Measurements from ENCODE around the gene ENAH. TPM values are rescaled to one million over a fixed set of nuclear protein-coding genes. Genes with fewer than 3 reads are reported as not detected.

ENAH gene
- total and polyA plus RNA-seq, 2 donors (not counting 1 experiment from before 2014, with no cell fraction given): 85.0 to 210 TPM

DNA sequence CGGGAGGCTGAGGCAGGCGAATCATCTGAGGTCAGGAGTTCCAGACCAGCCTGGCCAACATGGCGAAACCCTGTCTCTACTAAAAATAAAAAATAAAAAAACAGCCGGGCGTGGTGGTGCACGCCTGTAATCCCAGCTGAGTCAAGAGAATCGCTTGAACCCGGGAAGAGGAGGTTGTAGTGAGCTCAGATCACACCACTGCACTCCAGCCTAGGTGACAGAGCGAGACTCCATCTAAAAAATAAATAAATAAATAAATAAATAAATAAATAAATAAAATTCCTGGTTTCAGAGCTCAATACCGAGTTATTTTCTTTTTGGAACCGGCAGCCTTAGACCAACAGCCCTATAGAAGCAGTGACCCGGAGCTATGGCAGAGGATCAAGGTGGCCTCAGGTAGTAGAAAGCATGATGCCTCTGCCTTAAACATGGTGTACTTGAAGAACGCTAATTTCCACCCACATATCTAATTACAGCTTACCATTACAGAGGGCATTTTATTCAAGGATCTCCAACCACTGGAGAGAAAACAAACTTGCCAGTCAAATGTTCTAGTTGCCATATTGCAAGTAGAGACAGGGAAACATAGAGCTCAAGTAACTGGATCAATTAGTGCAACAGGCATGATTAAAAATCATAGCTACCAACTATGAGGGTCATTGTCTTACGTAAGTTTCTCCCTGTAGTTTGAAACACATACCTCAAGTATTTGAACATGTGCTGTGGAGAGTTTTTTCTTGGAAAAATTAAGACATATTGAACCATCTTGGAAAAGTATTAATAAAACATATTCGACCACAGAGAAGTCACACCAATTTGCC is 2.0 kb upstream of the ENAH start:
- no peak for DNase-seq (ENCODE audit: low read depth in 2 of 2)
- Histone ChIP-seq H3K36me3 (ENCODE audit: control insufficient read depth, insufficient read depth, low read length) (no peaks in the 10 kb centered on the region), H3K9ac (ENCODE audit: insufficient read depth, low read length) (no peak overlapping the region), H3K4me1 (ENCODE audit: control insufficient read depth, extremely low read depth, insufficient read depth, low read length) (peaks cover 21% of the 10 kb centered on the region), H3K4me2 (ENCODE audit: extremely low read depth, insufficient read depth, low read length) (peak overlapping the region; percentile 96), H3K9me3 (ENCODE audit: control insufficient read depth, insufficient read depth, low read depth, low read length) (no peaks in the 10 kb centered on the region), H3K4me3 (replicated peaks in 1 of 4; ENCODE audit: control extremely low read depth in 1 of 4, insufficient read depth in 1 of 4, low read depth in 3 of 4, low read length in 4 of 4) (peak overlapping the region in 3 of 4 experiments; percentile 19 to 64 (median 26)), H2AFZ (ENCODE audit: low read length) (no peak overlapping the region), H3K79me2 (ENCODE audit: control insufficient read depth, insufficient read depth, low read length) (peaks cover 29% of the 10 kb centered on the region), H3K27ac (ENCODE audit: insufficient read depth, low read length) (peak overlapping the region; percentile 99), H4K20me1 (ENCODE audit: control insufficient read depth, extremely low read depth, insufficient read depth, low read length) (no peaks in the 10 kb centered on the region), H3K27me3 (ENCODE audit: control insufficient read depth, insufficient read depth, low read length) (no peaks in the 10 kb centered on the region)
- no peak for TF ChIP-seq EZH2 (IDR thresholded peaks at IDR 0.05; ENCODE audit: low read length, missing control alignments)
- no peak for TF ChIP-seq CTCF (conservative IDR thresholded peaks at IDR 0.05 in 1 of 2, IDR thresholded peaks at IDR 0.05 in 1 of 2; ENCODE audit: low read depth in 1 of 2, low read length in 2 of 2)

DNA sequence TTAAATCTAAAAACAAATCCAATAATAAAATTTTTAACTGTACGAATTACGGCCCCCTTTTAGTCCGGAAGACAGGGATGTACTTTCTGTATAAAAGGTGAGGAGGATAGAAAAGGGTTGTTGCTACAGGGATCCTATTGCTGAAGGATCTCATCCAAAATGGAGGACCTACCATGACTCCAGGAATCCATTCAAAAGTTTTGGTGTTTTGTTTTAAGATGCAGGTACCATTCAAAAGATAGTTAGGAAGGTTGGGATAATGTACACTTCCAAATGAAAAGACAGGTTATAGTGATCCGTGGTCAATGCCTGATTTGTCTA is 1.3 kb upstream of the ENAH start:
- no peak overlapping the region for H3K9ac ChIP-seq (ENCODE audit: insufficient read depth, low read length)
- no peaks in the 10 kb centered on the region for H3K36me3 ChIP-seq (ENCODE audit: control insufficient read depth, insufficient read depth, low read length)
- peaks cover 36% of the 10 kb centered on the region for H3K79me2 ChIP-seq (ENCODE audit: control insufficient read depth, insufficient read depth, low read length)
- TF ChIP-seq CTCF (conservative IDR thresholded peaks at IDR 0.05 in 1 of 2, IDR thresholded peaks at IDR 0.05 in 1 of 2; ENCODE audit: low read depth in 1 of 2, low read length in 2 of 2): no peak
- TF ChIP-seq EZH2 (IDR thresholded peaks at IDR 0.05; ENCODE audit: low read length, missing control alignments): no peak
- no peaks in the 10 kb centered on the region for H3K9me3 ChIP-seq (ENCODE audit: control insufficient read depth, insufficient read depth, low read depth, low read length)
- peak overlapping the region in 3 of 4 experiments; percentile 63 to 93 (median 64) for H3K4me3 ChIP-seq (replicated peaks in 1 of 4; ENCODE audit: control extremely low read depth in 1 of 4, insufficient read depth in 1 of 4, low read depth in 3 of 4, low read length in 4 of 4)
- peak overlapping the region; percentile 99 for H3K27ac ChIP-seq (ENCODE audit: insufficient read depth, low read length)
- H3K4me1 ChIP-seq (ENCODE audit: control insufficient read depth, extremely low read depth, insufficient read depth, low read length): peaks cover 21% of the 10 kb centered on the region
- DNase-seq (ENCODE audit: low read depth in 2 of 2): no peak
- H2AFZ ChIP-seq (ENCODE audit: low read length): no peak overlapping the region
- H4K20me1 ChIP-seq (ENCODE audit: control insufficient read depth, extremely low read depth, insufficient read depth, low read length): no peaks in the 10 kb centered on the region
- H3K27me3 ChIP-seq (ENCODE audit: control insufficient read depth, insufficient read depth, low read length): no peaks in the 10 kb centered on the region
- peak overlapping the region; percentile 96 for H3K4me2 ChIP-seq (ENCODE audit: extremely low read depth, insufficient read depth, low read length)

GRCh38 chr1:225653463-225654276 is 747 bp upstream of the ENAH start:
- Histone ChIP-seq H3K79me2 (ENCODE audit: control insufficient read depth, insufficient read depth, low read length) (peaks cover 41% of the 10 kb centered on the region), H3K27me3 (ENCODE audit: control insufficient read depth, insufficient read depth, low read length) (no peaks in the 10 kb centered on the region), H3K4me1 (ENCODE audit: control insufficient read depth, extremely low read depth, insufficient read depth, low read length) (peaks cover 21% of the 10 kb centered on the region), H3K27ac (ENCODE audit: insufficient read depth, low read length) (peak overlapping the region; percentile 99), H3K4me3 (replicated peaks in 1 of 4; ENCODE audit: control extremely low read depth in 1 of 4, insufficient read depth in 1 of 4, low read depth in 3 of 4, low read length in 4 of 4) (peak overlapping the region; percentile 63 to 93 (median 72)), H3K4me2 (ENCODE audit: extremely low read depth, insufficient read depth, low read length) (peak overlapping the region; percentile 96), H3K36me3 (ENCODE audit: control insufficient read depth, insufficient read depth, low read length) (no peaks in the 10 kb centered on the region), H4K20me1 (ENCODE audit: control insufficient read depth, extremely low read depth, insufficient read depth, low read length) (no peaks in the 10 kb centered on the region), H3K9me3 (ENCODE audit: control insufficient read depth, insufficient read depth, low read depth, low read length) (no peaks in the 10 kb centered on the region), H3K9ac (ENCODE audit: insufficient read depth, low read length) (peak overlapping the region; percentile 98), H2AFZ (ENCODE audit: low read length) (peak overlapping the region; percentile 54)
- DNase-seq (ENCODE audit: low read depth in 2 of 2): peak; percentile 72 to 82
- no peak for TF ChIP-seq CTCF (conservative IDR thresholded peaks at IDR 0.05 in 1 of 2, IDR thresholded peaks at IDR 0.05 in 1 of 2; ENCODE audit: low read depth in 1 of 2, low read length in 2 of 2)
- no peak for TF ChIP-seq EZH2 (IDR thresholded peaks at IDR 0.05; ENCODE audit: low read length, missing control alignments)

Data from fibroblast of lung (primary cell).